ENCODE results near the gene GRK5. TPM values are rescaled to one million over a fixed set of nuclear protein-coding genes. Genes with fewer than 3 reads are reported as not detected.

Gene GRK5
- total RNA-seq, 1 experiment from 2014 or later, result 1.2 TPM

DNA sequence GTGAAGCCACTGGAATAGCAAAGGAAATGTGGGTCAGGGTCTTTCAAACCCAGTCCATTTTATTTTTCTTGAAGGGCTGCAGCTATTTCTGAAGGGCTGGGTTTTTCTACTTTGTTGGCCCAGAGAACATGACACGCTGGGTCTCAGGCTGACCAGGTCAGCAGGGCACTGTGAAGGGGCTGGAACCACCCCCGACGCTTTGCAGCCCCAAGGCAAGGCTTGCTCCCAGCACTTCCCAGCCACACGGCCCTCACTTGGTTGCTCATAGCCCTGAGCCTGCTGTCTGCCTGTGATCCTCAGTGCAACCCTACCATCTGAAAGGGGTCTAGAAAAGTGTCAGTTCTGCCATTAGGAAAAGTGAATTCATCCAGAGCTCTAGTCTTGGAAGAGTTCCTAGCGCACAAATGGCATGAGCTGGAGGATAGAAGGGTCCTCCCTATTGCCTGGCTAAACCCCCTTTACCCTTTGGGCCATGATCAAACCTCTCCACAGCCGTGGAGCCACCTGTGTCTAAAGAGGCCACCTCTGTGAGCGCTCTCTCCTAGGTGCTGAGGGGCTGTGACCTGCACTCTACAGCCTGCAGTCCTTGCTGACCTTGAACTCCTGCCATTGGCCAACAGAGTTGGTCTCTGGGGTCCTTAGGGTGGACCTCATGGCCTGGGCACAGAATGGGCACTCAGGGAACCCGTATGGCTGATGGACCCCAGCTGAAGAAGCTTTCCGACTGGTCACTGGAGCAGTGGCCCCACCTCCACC, 203.2 kb downstream of the GRK5 start:
- no peak overlapping the region for H2AFZ ChIP-seq (ENCODE audit: low read length)
- H3K4me1 ChIP-seq (ENCODE audit: insufficient read depth, low read length), result no peaks in the 10 kb centered on the region
- H2BK20ac ChIP-seq (ENCODE audit: low read depth, low read length, poor library complexity, severe bottlenecking), result no peak overlapping the region
- no peaks in the 10 kb centered on the region for H3K9me3 ChIP-seq (ENCODE audit: control insufficient read depth, low read depth, low read length)
- H2BK120ac ChIP-seq (ENCODE audit: low read depth, low read length, poor library complexity, severe bottlenecking), result no peak overlapping the region
- no peak overlapping the region for H3K56ac ChIP-seq (ENCODE audit: insufficient read length, low read depth, low read length)
- no peak overlapping the region for H3K18ac ChIP-seq (ENCODE audit: insufficient read length, low read depth, low read length)
- H2BK5ac ChIP-seq (ENCODE audit: insufficient read length, low read length), result no peak overlapping the region
- H3K23me2 ChIP-seq (ENCODE audit: insufficient read length, low read depth, low read length, poor library complexity, severe bottlenecking), result no peaks in the 10 kb centered on the region
- H3K4me3 Mint-ChIP-seq, result no peak overlapping the region
- no peak overlapping the region for H3K27ac ChIP-seq (ENCODE audit: insufficient read length, low read depth, low read length)
- no peak overlapping the region for H3K4me2 ChIP-seq (ENCODE audit: insufficient read depth, insufficient read length, low read length)
- no peaks in the 10 kb centered on the region for H3K36me3 Mint-ChIP-seq (ENCODE audit: insufficient read depth in 1 of 3, low read depth in 3 of 3)
- no peak overlapping the region for H3K14ac ChIP-seq (ENCODE audit: insufficient read depth, low read length)
- H3K4ac ChIP-seq (ENCODE audit: low read depth, low read length), result no peak overlapping the region
- H4K8ac ChIP-seq (replicated peaks; ENCODE audit: insufficient read length, low read depth, low read length), result no peak overlapping the region
- H3K4me1 Mint-ChIP-seq, result peaks cover 13 to 20% of the 10 kb centered on the region in 2 experiments
- H3K79me1 ChIP-seq (ENCODE audit: insufficient read depth, low read depth, low read length, poor library complexity, severe bottlenecking), result no peaks in the 10 kb centered on the region
- DNase-seq, result no peak
- H3K9me3 Mint-ChIP-seq, result no peaks in the 10 kb centered on the region
- H3K27ac Mint-ChIP-seq, result peak overlapping the region in 1 of 3 experiments; percentile 29; a peak in 2 of 7 replicates
- H3K79me2 ChIP-seq (ENCODE audit: insufficient read depth, low read length), result no peaks in the 10 kb centered on the region
- no peaks in the 10 kb centered on the region for H4K20me1 ChIP-seq (ENCODE audit: control insufficient read depth, insufficient read depth, insufficient read length)
- peaks cover 3% of the 10 kb centered on the region; the same call in 1 of the 2 replicates for H3K27me3 Mint-ChIP-seq (ENCODE audit: low read depth)
- H2BK12ac ChIP-seq (ENCODE audit: insufficient read length, low read depth, low read length), result no peak overlapping the region
- H2AK5ac ChIP-seq (ENCODE audit: insufficient read length, low read length), result no peak overlapping the region
- TF ChIP-seq, protein P1, sequence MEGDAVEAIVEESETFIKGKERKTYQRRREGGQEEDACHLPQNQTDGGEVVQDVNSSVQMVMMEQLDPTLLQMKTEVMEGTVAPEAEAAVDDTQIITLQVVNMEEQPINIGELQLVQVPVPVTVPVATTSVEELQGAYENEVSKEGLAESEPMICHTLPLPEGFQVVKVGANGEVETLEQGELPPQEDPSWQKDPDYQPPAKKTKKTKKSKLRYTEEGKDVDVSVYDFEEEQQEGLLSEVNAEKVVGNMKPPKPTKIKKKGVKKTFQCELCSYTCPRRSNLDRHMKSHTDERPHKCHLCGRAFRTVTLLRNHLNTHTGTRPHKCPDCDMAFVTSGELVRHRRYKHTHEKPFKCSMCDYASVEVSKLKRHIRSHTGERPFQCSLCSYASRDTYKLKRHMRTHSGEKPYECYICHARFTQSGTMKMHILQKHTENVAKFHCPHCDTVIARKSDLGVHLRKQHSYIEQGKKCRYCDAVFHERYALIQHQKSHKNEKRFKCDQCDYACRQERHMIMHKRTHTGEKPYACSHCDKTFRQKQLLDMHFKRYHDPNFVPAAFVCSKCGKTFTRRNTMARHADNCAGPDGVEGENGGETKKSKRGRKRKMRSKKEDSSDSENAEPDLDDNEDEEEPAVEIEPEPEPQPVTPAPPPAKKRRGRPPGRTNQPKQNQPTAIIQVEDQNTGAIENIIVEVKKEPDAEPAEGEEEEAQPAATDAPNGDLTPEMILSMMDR (conservative IDR thresholded peaks at IDR 0.05), result no peak
- no peak overlapping the region for H4K5ac ChIP-seq (ENCODE audit: insufficient read length, low read depth, low read length)
- no CpG with 5 or more reads among the region's 9 CpGs for WGBS (ENCODE audit: extremely low coverage, insufficient read length, low lambda C conversion rate)
- no peak overlapping the region for H4K91ac ChIP-seq (ENCODE audit: insufficient read length, low read depth, low read length)
- H3K27me3 ChIP-seq (ENCODE audit: insufficient read depth, low read length), result no peaks in the 10 kb centered on the region
- no peak overlapping the region for H3K23ac ChIP-seq (ENCODE audit: insufficient read length, low read depth, low read length)
- no peak overlapping the region for H3K9ac ChIP-seq (ENCODE audit: extremely low read depth, insufficient read length, low read length)
- no peak overlapping the region for H3T11ph ChIP-seq (ENCODE audit: low read length)
- H2BK15ac ChIP-seq (ENCODE audit: low read depth, low read length), result no peak overlapping the region

Data from H9 (cell line).